Activated CD4-positive, alpha-beta T cell treated with anti-CD3 and anti-CD28 coated beads, Interleukin-2, amount 50 U/mL, for 4 hours (primary cell): Measurements from ENCODE around the gene AOPEP.

ENCODE experiments used
- DNase-seq, 2 experiments: peaks; one replicate each; pipeline ENCODE4 v3.0.0-alpha.2; 2020

Gene AOPEP

GRCh38 chr9:94851467-94851866, 125.0 kb downstream of the AOPEP start:
- DNase-seq: no peak

- DNase-seq: no peak
These were observed 125.4 kb downstream of the AOPEP start for GRCh38 chr9:94851892-94852291.

- no peak for DNase-seq
These were observed 125.9 kb downstream of the AOPEP start for GRCh38 chr9:94852373-94852772.

GRCh38 chr9:94853887-94854286, 127.4 kb downstream of the AOPEP start:
- DNase-seq: no peak

- no peak for DNase-seq
These were observed 129.4 kb downstream of the AOPEP start for GRCh38 chr9:94855903-94856302.

- DNase-seq: no peak
These were observed 131.3 kb downstream of the AOPEP start for GRCh38 chr9:94857791-94858190.

- DNase-seq: no peak
These were observed 132.7 kb downstream of the AOPEP start for GRCh38 chr9:94859226-94859625.

- DNase-seq: no peak
These were observed 133.4 kb downstream of the AOPEP start for GRCh38 chr9:94859891-94860290.

- DNase-seq: peak; percentile 43 to 47
These were observed 134.4 kb downstream of the AOPEP start for GRCh38 chr9:94860678-94861588.

- no peak for DNase-seq
These were observed 135.2 kb downstream of the AOPEP start for GRCh38 chr9:94861589-94862272.

GRCh38 chr9:94864196-94864595, 137.7 kb downstream of the AOPEP start:
- DNase-seq: no peak

GRCh38 chr9:94864862-94865509, 138.5 kb downstream of the AOPEP start:
- no peak for DNase-seq

- DNase-seq: no peak
These were observed 139.3 kb downstream of the AOPEP start for GRCh38 chr9:94865582-94866452.

GRCh38 chr9:94866770-94867169, 140.3 kb downstream of the AOPEP start:
- no peak for DNase-seq

- no peak for DNase-seq
These were observed 140.9 kb downstream of the AOPEP start for GRCh38 chr9:94867281-94867841.

- DNase-seq: no peak
These were observed 141.4 kb downstream of the AOPEP start for GRCh38 chr9:94867842-94868312.

GRCh38 chr9:94868464-94868863, 142.0 kb downstream of the AOPEP start:
- DNase-seq: no peak

- peak in 1 of 2 experiments; percentile 12 for DNase-seq
These were observed 142.9 kb downstream of the AOPEP start for GRCh38 chr9:94869415-94869843.

GRCh38 chr9:94870465-94870792, 143.9 kb downstream of the AOPEP start:
- no peak for DNase-seq

GRCh38 chr9:94870793-94871558, 144.5 kb downstream of the AOPEP start:
- no peak for DNase-seq

- DNase-seq: no peak
These were observed 145.8 kb downstream of the AOPEP start for GRCh38 chr9:94872083-94872833.
